K562 (cell line): Measurements from ENCODE around the gene ZDHHC18. TPM values are rescaled to one million over a fixed set of nuclear protein-coding genes. Genes with fewer than 3 reads are reported as not detected.

ENCODE experiments used
- ATF6 ChIP-seq: sonication (generic); formaldehyde crosslinking; IDR thresholded peaks from 2 replicates; pipeline ENCODE4 v1.4.0; 2020; ENCODE audit warnings: mild to moderate bottlenecking, missing genetic modification reagents
- CAMTA2 ChIP-seq: fragments of 250-450 bp; sonication (Bioruptor Pico); conservative IDR thresholded peaks from 2 replicates; pipeline ENCODE4 v1.5.1; 2022
- CCAR2 ChIP-seq: fragments of 200-400 bp; formaldehyde crosslinking; IDR thresholded peaks from 2 replicates; pipeline ENCODE4 v1.6.1; 2017; ENCODE audit warnings: mild to moderate bottlenecking, low read depth, low read length
- DMBX1 ChIP-seq: fragments of 250-450 bp; sonication (Bioruptor Pico); IDR thresholded peaks from 2 replicates; pipeline ENCODE4 v1.8.0; 2022; ENCODE audit warnings: inconsistent platforms, mild to moderate bottlenecking, moderate library complexity, borderline replicate concordance
- DNMT1 ChIP-seq: fragments of 450-650 bp; IDR thresholded peaks from 2 replicates; pipeline ENCODE4 v1.6.1; 2016; ENCODE audit warnings: antibody characterized with exemption, mild to moderate bottlenecking
- E2F6 ChIP-seq, 2 experiments: IDR thresholded peaks; 2 replicates each; pipeline ENCODE4 v1.6.1; 2011; ENCODE audit warnings: borderline replicate concordance in 1 of 2, control low read depth in 1 of 2, low read depth in 1 of 2, low read length in 1 of 2, mild to moderate bottlenecking in 1 of 2, mixed read lengths in 1 of 2, moderate library complexity in 1 of 2; ENCODE audit not compliant: insufficient read depth in 1 of 2, insufficient read length in 1 of 2, poor library complexity in 1 of 2, severe bottlenecking in 1 of 2; ENCODE audit errors: extremely low read depth in 1 of 2
- ETV1 ChIP-seq: fragments of 450-650 bp; conservative IDR thresholded peaks from 2 replicates; pipeline ENCODE4 v1.6.1; 2016; ENCODE audit warnings: missing genetic modification characterization, control low read depth, low read depth, missing compliant biosample characterization
- NFYB ChIP-seq: IDR thresholded peaks from 2 replicates; pipeline ENCODE4 v1.6.1; 2011; ENCODE audit warnings: mild to moderate bottlenecking, moderate library complexity; ENCODE audit not compliant: insufficient read length; ENCODE audit errors: extremely low read depth
- POLR2H ChIP-seq: IDR thresholded peaks from 2 replicates; pipeline ENCODE4 v1.6.1; 2016; ENCODE audit warnings: missing genetic modification characterization, low read depth, mild to moderate bottlenecking, control low read depth, missing compliant biosample characterization, moderate library complexity
- RBM15 ChIP-seq: fragments of 200-400 bp; formaldehyde crosslinking; IDR thresholded peaks from 2 replicates; pipeline ENCODE4 v1.6.1; 2018; ENCODE audit warnings: mild to moderate bottlenecking, low read length, moderate library complexity; ENCODE audit not compliant: insufficient read depth
- RNF2 ChIP-seq: sonication (generic); IDR thresholded peaks from 2 replicates; pipeline ENCODE4 v1.6.1; 2016
- SIRT6 ChIP-seq: IDR thresholded peaks from one replicate; pipeline ENCODE4 v1.6.1; 2012; ENCODE audit warnings: low read depth, mild to moderate bottlenecking, control low read depth, inconsistent platforms, low read length, moderate library complexity
- SMARCE1 ChIP-seq: fragments of 450-650 bp; IDR thresholded peaks from 2 replicates; pipeline ENCODE4 v1.7.1; 2016; ENCODE audit warnings: mild to moderate bottlenecking
- STAT5B ChIP-seq: fragments of 250-450 bp; sonication (Bioruptor Pico); IDR thresholded peaks from 2 replicates; pipeline ENCODE4 v1.8.0; 2021; ENCODE audit warnings: mild to moderate bottlenecking, inconsistent platforms
- THAP7 ChIP-seq: fragments of 250-450 bp; sonication (Bioruptor Pico); IDR thresholded peaks from 2 replicates; pipeline ENCODE4 v1.5.0; 2021
- ZBTB2 ChIP-seq: fragments of 450-650 bp; IDR thresholded peaks from 2 replicates; pipeline ENCODE4 v1.6.1; 2016; ENCODE audit warnings: antibody characterized with exemption
- ZBTB26 ChIP-seq: fragments of 450-650 bp; formaldehyde crosslinking; IDR thresholded peaks from 2 replicates; pipeline ENCODE4 v1.4.0; 2022; ENCODE audit warnings: missing genetic modification characterization
- ZBTB43 ChIP-seq: sonication (generic); formaldehyde crosslinking; IDR thresholded peaks from 2 replicates; pipeline ENCODE4 v1.8.0; 2023; ENCODE audit warnings: mild to moderate bottlenecking, missing genetic modification reagents
- ZNF174 ChIP-seq: fragments of 250-450 bp; sonication (Bioruptor Pico); IDR thresholded peaks from 2 replicates; pipeline ENCODE4 v1.4.0; 2020; ENCODE audit warnings: mild to moderate bottlenecking
- polyA plus RNA-seq, 8 experiments: library from polyadenylated mRNA; depleted of rRNA in 4 of 8; stranded (reverse) in 5 of 8; unstranded in 3 of 8; fragments of >200 nt; fragmentation: Nextera tagmentation in 2 of 8; fragmentation: Illumina TruSeq in 1 of 8; extraction: Ambion mirVana in 2 of 8; extraction: Trizol in 1 of 8; gene quantifications; 2 replicates each; pipeline versions ENCODE4 v1.2.1 to v1.2.3, GENCODE V29; 2011 to 2014; ENCODE audit warnings: inconsistent platforms in 1 of 8, missing spikeins in 1 of 8
- total RNA-seq, 7 experiments: library from RNA; depleted of rRNA in 6 of 7; stranded (reverse); fragments of >200 nt in 6 of 7; fragmentation: Illumina TruSeq in 2 of 7; extraction: Trizol in 2 of 7; gene quantifications; 2 replicates each; pipeline versions ENCODE4 v1.2.1 to v1.2.3, GENCODE V29; 2011 to 2021; ENCODE audit warnings: low replicate concordance in 1 of 7

ZDHHC18 gene
- total and polyA plus RNA-seq, 9 of the 15 experiments (the other 6 are each of a cell fraction or from before 2014, with no cell fraction given): 0.42 to 35.6 (median 15.8) TPM

- no peak for TF ChIP-seq THAP7 (CRISPR knock-in tag)
- no peak for TF ChIP-seq ETV1 (tag)
- no peak for TF ChIP-seq SIRT6
- TF ChIP-seq ATF6 (CRISPR knock-in tag): no peak
- TF ChIP-seq DNMT1: no peak
- no peak for TF ChIP-seq ZBTB26 (CRISPR knock-in tag)
- TF ChIP-seq STAT5B (CRISPR knock-in tag): no peak
- TF ChIP-seq ZBTB2: no peak; the same call in 1 of the 2 replicates
- TF ChIP-seq RNF2: no peak
- peak; percentile 62 for TF ChIP-seq SMARCE1
- no peak for TF ChIP-seq NFYB
- TF ChIP-seq RBM15: no peak
- TF ChIP-seq E2F6 (IDR thresholded peaks at IDR 0.05; ENCODE audit: borderline replicate concordance in 1 of 2, extremely low read depth in 1 of 2, insufficient read depth in 1 of 2, insufficient read length in 1 of 2, low read depth in 1 of 2, low read length in 1 of 2, poor library complexity in 1 of 2, severe bottlenecking in 1 of 2): no peak
- TF ChIP-seq DMBX1: no peak
- no peak for TF ChIP-seq CAMTA2 (CRISPR knock-in tag)
- no peak for TF ChIP-seq CCAR2
- TF ChIP-seq POLR2H (tag): no peak
- TF ChIP-seq ZNF174 (CRISPR knock-in tag): no peak
- no peak for TF ChIP-seq ZBTB43 (CRISPR knock-in tag)
These were observed 26.9 kb upstream of the ZDHHC18 start (continued) for GRCh38 chr1:26799479-26800142.
